Common myeloid progenitor, CD34-positive (primary cell): ENCODE measurements around the gene GPR37L1.

ENCODE experiments used
- CTCF ChIA-PET: fragments of 350-600 bp; sonication (Branson Sonifier 250); formaldehyde crosslinking; loops from one replicate; lab custom pipeline; 2021; ENCODE audit warnings: antibody characterized with exemption; lab: Charles Lee
- POLR2A ChIA-PET: fragments of 350-600 bp; sonication (Branson Sonifier 250); formaldehyde crosslinking; loops from one replicate; lab custom pipeline; 2021; ENCODE audit warnings: antibody characterized with exemption; lab: Charles Lee
- DNase-seq, 3 donors: peaks; one replicate each; pipeline versions ENCODE4 v3.0.0 to v3.0.0-alpha.2; 2013
- H3K27ac ChIP-seq, 2 experiments: 1 replicate in 1 of 2; 2 replicates in 1 of 2; pipeline ENCODE4 v1.7.0; 2013; ENCODE audit warnings: inconsistent platforms in 2 of 2, low read length in 2 of 2, mild to moderate bottlenecking in 2 of 2, low read depth in 1 of 2, moderate library complexity in 1 of 2; ENCODE audit not compliant: severe bottlenecking in 2 of 2, insufficient read depth in 1 of 2, poor library complexity in 1 of 2
- H3K27me3 ChIP-seq, 5 experiments: replicated peaks in 2 of 5; 1 replicate in 3 of 5; 2 replicates in 2 of 5; pipeline versions ENCODE4 v1.6.1 to v1.7.0; 2013; ENCODE audit warnings: low read length in 4 of 5, mild to moderate bottlenecking in 2 of 5, moderate library complexity in 2 of 5, inconsistent platforms in 1 of 5; ENCODE audit not compliant: insufficient read depth in 5 of 5, control insufficient read depth in 4 of 5
- H3K36me3 ChIP-seq, 4 experiments: 1 replicate in 2 of 4; 2 replicates in 2 of 4; pipeline versions ENCODE4 v1.6.1 to v1.7.0; 2013; ENCODE audit warnings: low read length in 3 of 4, control low read depth in 1 of 4, mild to moderate bottlenecking in 1 of 4; ENCODE audit not compliant: control insufficient read depth in 4 of 4, insufficient read depth in 4 of 4
- H3K4me1 ChIP-seq, 4 experiments: 1 replicate in 3 of 4; 2 replicates in 1 of 4; pipeline versions ENCODE4 v1.6.1 to v1.7.1; 2013; ENCODE audit warnings: low read length in 3 of 4, mild to moderate bottlenecking in 3 of 4, control low read depth in 1 of 4, inconsistent platforms in 1 of 4, moderate library complexity in 1 of 4; ENCODE audit not compliant: control insufficient read depth in 4 of 4, insufficient read depth in 4 of 4; ENCODE audit errors: control extremely low read depth in 1 of 4
- H3K4me3 ChIP-seq, 7 experiments: 1 replicate in 4 of 7; 2 replicates in 3 of 7; pipeline versions ENCODE4 v1.5.1 to v1.7.0; 2013; ENCODE audit warnings: mild to moderate bottlenecking in 7 of 7, low read length in 6 of 7, moderate library complexity in 6 of 7, inconsistent platforms in 2 of 7, low read depth in 2 of 7, control low read depth in 1 of 7; ENCODE audit not compliant: insufficient read depth in 4 of 7, control insufficient read depth in 1 of 7; ENCODE audit errors: extremely low read depth in 1 of 7
- H3K9me3 ChIP-seq, 5 experiments: 1 replicate in 4 of 5; 2 replicates in 1 of 5; pipeline versions ENCODE4 v1.6.1 to v1.7.1; 2013; ENCODE audit warnings: low read length in 4 of 5, mild to moderate bottlenecking in 2 of 5, inconsistent platforms in 1 of 5, low read depth in 1 of 5, moderate library complexity in 1 of 5; ENCODE audit not compliant: control insufficient read depth in 4 of 5, insufficient read depth in 2 of 5; ENCODE audit errors: control extremely low read depth in 1 of 5
- WGBS: methylation state at CpG from one replicate; pipeline ENCODE4 v1.1.5; 2013; ENCODE audit not compliant: insufficient coverage; 5-methylcytosine and 5-hydroxymethylcytosine counted together

GPR37L1 gene

GRCh38 chr1:202101184-202101583 lies 21.5 kb upstream of the GPR37L1 start:
- ChIA-PET CTCF (interaction anchor here (1.0 to 1.2 kb wide), 2 partner anchors 91 to 101 kb away, joined by 3 to 4 read pairs; partner anchors contain the start of gene ELF3), POLR2A (no interaction called here)
- Histone ChIP-seq H3K4me3 (no peak overlapping the region), H3K27me3 (no peaks in the 10 kb centered on the region), H3K9me3 (no peaks in the 10 kb centered on the region), H3K4me1 (no peaks in the 10 kb centered on the region), H3K27ac (no peak overlapping the region), H3K36me3 (no peaks in the 10 kb centered on the region)
- 65% methylated on average over 3 of the region's 4 CpGs for WGBS
- DNase-seq = no peak

- CTCF ChIA-PET = no interaction called here
- 90% methylated on average over 5 of the region's 10 CpGs for WGBS
- peaks cover 0 to 2% (median 0%) of the 10 kb centered on the region in 5 experiments for H3K27me3 ChIP-seq
These were observed 18.6 kb upstream of the GPR37L1 start for GRCh38 chr1:202104073-202104472.

GRCh38 chr1:202105571-202106339 lies 17.0 kb upstream of the GPR37L1 start:
- no peaks in the 10 kb centered on the region for H3K4me1 ChIP-seq
- 81% methylated on average over 6 of the region's 10 CpGs for WGBS
- ChIA-PET CTCF (no interaction called here), POLR2A (no interaction called here)
- H3K36me3 ChIP-seq = no peaks in the 10 kb centered on the region
- H3K27me3 ChIP-seq = peaks cover 0 to 2% (median 0%) of the 10 kb centered on the region in 5 experiments
- H3K27ac ChIP-seq = peak overlapping the region in 1 of 2 experiments; percentile 9
- no peak overlapping the region for H3K4me3 ChIP-seq
- no peaks in the 10 kb centered on the region for H3K9me3 ChIP-seq
- no peak for DNase-seq

More at GRCh38 chr1:202104073-202104472, 18.6 kb upstream of the GPR37L1 start:
- POLR2A ChIA-PET = no interaction called here
- H3K9me3 ChIP-seq = no peaks in the 10 kb centered on the region
- no peak overlapping the region for H3K4me3 ChIP-seq
- no peaks in the 10 kb centered on the region for H3K36me3 ChIP-seq
- no peak overlapping the region for H3K27ac ChIP-seq
- H3K4me1 ChIP-seq = no peaks in the 10 kb centered on the region
- no peak for DNase-seq

- H3K27ac ChIP-seq = no peak overlapping the region
- no peak overlapping the region for H3K4me3 ChIP-seq
- H3K27me3 ChIP-seq = peaks cover 0 to 2% (median 0%) of the 10 kb centered on the region in 5 experiments
- H3K9me3 ChIP-seq = no peaks in the 10 kb centered on the region
- no peak for DNase-seq
- H3K36me3 ChIP-seq = no peaks in the 10 kb centered on the region
- WGBS = 96% methylated on average over 7 of the region's 10 CpGs
- CTCF ChIA-PET = interaction anchor here (0.5 to 1.2 kb wide), 2 partner anchors 29 to 82 kb away, joined by 3 read pairs; no protein-coding TSS in a partner anchor
- POLR2A ChIA-PET = no interaction called here
- H3K4me1 ChIP-seq = no peaks in the 10 kb centered on the region
These were observed 16.1 kb upstream of the GPR37L1 start for GRCh38 chr1:202106340-202107254.

- ChIA-PET POLR2A (no interaction called here), CTCF (interaction anchor here (1.2 kb wide), 1 partner anchor 28 kb away, joined by 3 read pairs; no protein-coding TSS in a partner anchor)
- DNase-seq = no peak
- H3K36me3 ChIP-seq = no peaks in the 10 kb centered on the region
- no peaks in the 10 kb centered on the region for H3K9me3 ChIP-seq
- no peak overlapping the region for H3K27ac ChIP-seq
- peaks cover 0 to 2% (median 0%) of the 10 kb centered on the region in 5 experiments for H3K27me3 ChIP-seq
- H3K4me1 ChIP-seq = no peaks in the 10 kb centered on the region
- no peak overlapping the region for H3K4me3 ChIP-seq
- 89% methylated on average over 5 of the region's 5 CpGs for WGBS
These were observed 15.4 kb upstream of the GPR37L1 start for GRCh38 chr1:202107321-202107761.

- no peak overlapping the region for H3K4me3 ChIP-seq
- H3K27ac ChIP-seq = no peak overlapping the region
- WGBS = 95% methylated on average over 13 of the region's 13 CpGs
- H3K27me3 ChIP-seq = peaks cover 0 to 2% (median 0%) of the 10 kb centered on the region in 5 experiments
- ChIA-PET POLR2A (no interaction called here), CTCF (interaction anchor here (1.0 to 1.1 kb wide), 2 partner anchors 27 to 108 kb away, joined by 3 read pairs; no protein-coding TSS in a partner anchor)
- H3K4me1 ChIP-seq = no peaks in the 10 kb centered on the region
- no peaks in the 10 kb centered on the region for H3K36me3 ChIP-seq
- no peaks in the 10 kb centered on the region for H3K9me3 ChIP-seq
- no peak for DNase-seq
These were observed 14.7 kb upstream of the GPR37L1 start for GRCh38 chr1:202107801-202108731.
